Testis (tissue), 2 donors: ENCODE results near the gene EFNB2.

Experiments used
- POLR2A ChIP-seq: fragments of 450-650 bp; IDR thresholded peaks from one replicate; pipeline ENCODE4 v1.6.1; 2017; ENCODE audit warnings: antibody characterized with exemption, mild to moderate bottlenecking, moderate library complexity
- TF ChIP-seq, protein P1 (sequence below), 3 experiments: fragments of 450-650 bp in 2 of 3; fragments of 200-600 bp in 1 of 3; sonication (generic) in 1 of 3; IDR thresholded peaks; one replicate each; pipeline ENCODE4 v1.5.1; 2016 to 2019; ENCODE audit warnings: antibody characterized with exemption in 3 of 3, mild to moderate bottlenecking in 2 of 3, moderate library complexity in 1 of 3

DNA sequence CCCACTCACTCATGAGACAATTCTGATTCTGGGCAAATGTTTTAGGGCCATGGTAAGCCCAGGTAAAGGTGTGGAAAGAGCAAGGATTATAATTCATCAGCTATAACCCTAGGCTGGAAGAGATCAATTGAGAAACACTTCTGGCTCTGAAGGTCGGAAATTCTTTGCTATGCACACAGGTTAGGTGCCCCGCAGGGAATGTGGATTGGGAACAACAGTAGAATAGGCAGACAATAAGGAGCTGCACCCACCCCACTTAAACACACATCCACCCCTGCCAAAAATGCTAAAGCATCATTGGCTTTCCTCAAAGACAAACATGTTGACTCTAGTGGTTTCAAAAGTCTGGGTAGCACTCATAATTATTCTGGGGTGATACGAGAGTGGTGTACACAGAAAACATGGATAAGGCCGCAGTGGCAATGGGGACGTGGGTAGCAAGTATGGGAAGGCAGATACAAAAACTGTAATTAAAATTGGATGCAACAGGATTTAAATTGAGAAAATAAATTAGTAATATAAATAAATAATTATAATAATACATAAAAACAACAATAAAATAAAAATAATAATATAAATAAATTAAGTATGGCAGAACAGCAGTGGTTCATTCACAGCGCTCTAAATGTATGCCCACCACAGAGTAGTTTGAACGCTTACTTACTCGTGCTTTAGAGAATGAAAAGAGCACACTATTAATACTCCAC lies 8.6 kb downstream of the EFNB2 start:
- TF ChIP-seq POLR2A: no peak
- TF ChIP-seq, protein P1, sequence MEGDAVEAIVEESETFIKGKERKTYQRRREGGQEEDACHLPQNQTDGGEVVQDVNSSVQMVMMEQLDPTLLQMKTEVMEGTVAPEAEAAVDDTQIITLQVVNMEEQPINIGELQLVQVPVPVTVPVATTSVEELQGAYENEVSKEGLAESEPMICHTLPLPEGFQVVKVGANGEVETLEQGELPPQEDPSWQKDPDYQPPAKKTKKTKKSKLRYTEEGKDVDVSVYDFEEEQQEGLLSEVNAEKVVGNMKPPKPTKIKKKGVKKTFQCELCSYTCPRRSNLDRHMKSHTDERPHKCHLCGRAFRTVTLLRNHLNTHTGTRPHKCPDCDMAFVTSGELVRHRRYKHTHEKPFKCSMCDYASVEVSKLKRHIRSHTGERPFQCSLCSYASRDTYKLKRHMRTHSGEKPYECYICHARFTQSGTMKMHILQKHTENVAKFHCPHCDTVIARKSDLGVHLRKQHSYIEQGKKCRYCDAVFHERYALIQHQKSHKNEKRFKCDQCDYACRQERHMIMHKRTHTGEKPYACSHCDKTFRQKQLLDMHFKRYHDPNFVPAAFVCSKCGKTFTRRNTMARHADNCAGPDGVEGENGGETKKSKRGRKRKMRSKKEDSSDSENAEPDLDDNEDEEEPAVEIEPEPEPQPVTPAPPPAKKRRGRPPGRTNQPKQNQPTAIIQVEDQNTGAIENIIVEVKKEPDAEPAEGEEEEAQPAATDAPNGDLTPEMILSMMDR (IDR thresholded peaks at IDR 0.05): no peak
